WI38 (cell line): ENCODE data around the gene RBPJ.

ENCODE experiments used
- H3K4me3 ChIP-seq: 2 replicates; pipeline ENCODE4 v1.5.1; 2011; ENCODE audit warnings: low read depth, mild to moderate bottlenecking, control low read depth, low read length
- CTCF ChIP-seq: IDR thresholded peaks from 2 replicates; pipeline ENCODE4 v1.5.1; 2012; ENCODE audit warnings: low read depth, mild to moderate bottlenecking, control low read depth, low read length

The RBPJ gene

GRCh38 chr4:26362745-26363439 is 42.1 kb downstream of the RBPJ start:
- TF ChIP-seq CTCF: no peak
- no peak overlapping the region for H3K4me3 ChIP-seq

GRCh38 chr4:26365537-26366150 is 44.8 kb downstream of the RBPJ start:
- TF ChIP-seq CTCF: no peak
- no peak overlapping the region for H3K4me3 ChIP-seq

GRCh38 chr4:26367811-26368210 is 47.0 kb downstream of the RBPJ start:
- H3K4me3 ChIP-seq: no peak overlapping the region
- TF ChIP-seq CTCF: no peak

- no peak for TF ChIP-seq CTCF
- no peak overlapping the region for H3K4me3 ChIP-seq
Measured at GRCh38 chr4:26368685-26369084, 47.9 kb downstream of the RBPJ start.

- no peak for TF ChIP-seq CTCF
- no peak overlapping the region for H3K4me3 ChIP-seq
Measured at GRCh38 chr4:26369132-26369531, 48.3 kb downstream of the RBPJ start.

- no peak overlapping the region for H3K4me3 ChIP-seq
- no peak for TF ChIP-seq CTCF
Measured at GRCh38 chr4:26369581-26369980, 48.8 kb downstream of the RBPJ start.

- H3K4me3 ChIP-seq: no peak overlapping the region
- no peak for TF ChIP-seq CTCF
Measured at GRCh38 chr4:26372076-26372475, 51.3 kb downstream of the RBPJ start.
